PC-9 (cell line): ENCODE measurements around the gene SPTB.

Experiments used
- EZH2 ChIP-seq: fragments of 200-600 bp; sonication (generic); IDR thresholded peaks from 2 replicates; pipeline ENCODE4 v1.8.0; 2017; ENCODE audit warnings: antibody characterized with exemption, low read depth
- TF ChIP-seq, protein P1 (sequence below): fragments of 200-600 bp; sonication (generic); conservative IDR thresholded peaks from 2 replicates; pipeline ENCODE4 v1.6.1; 2017; ENCODE audit warnings: mixed run types, antibody characterized with exemption, mild to moderate bottlenecking, moderate library complexity

GRCh38 chr14:64865109-64865508, 14.6 kb downstream of the SPTB start:
- TF ChIP-seq, protein P1, sequence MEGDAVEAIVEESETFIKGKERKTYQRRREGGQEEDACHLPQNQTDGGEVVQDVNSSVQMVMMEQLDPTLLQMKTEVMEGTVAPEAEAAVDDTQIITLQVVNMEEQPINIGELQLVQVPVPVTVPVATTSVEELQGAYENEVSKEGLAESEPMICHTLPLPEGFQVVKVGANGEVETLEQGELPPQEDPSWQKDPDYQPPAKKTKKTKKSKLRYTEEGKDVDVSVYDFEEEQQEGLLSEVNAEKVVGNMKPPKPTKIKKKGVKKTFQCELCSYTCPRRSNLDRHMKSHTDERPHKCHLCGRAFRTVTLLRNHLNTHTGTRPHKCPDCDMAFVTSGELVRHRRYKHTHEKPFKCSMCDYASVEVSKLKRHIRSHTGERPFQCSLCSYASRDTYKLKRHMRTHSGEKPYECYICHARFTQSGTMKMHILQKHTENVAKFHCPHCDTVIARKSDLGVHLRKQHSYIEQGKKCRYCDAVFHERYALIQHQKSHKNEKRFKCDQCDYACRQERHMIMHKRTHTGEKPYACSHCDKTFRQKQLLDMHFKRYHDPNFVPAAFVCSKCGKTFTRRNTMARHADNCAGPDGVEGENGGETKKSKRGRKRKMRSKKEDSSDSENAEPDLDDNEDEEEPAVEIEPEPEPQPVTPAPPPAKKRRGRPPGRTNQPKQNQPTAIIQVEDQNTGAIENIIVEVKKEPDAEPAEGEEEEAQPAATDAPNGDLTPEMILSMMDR, result no peak
- TF ChIP-seq EZH2, result no peak
